A549 treated with dexamethasone at 1 μM for 4 hours (cell line): ENCODE measurements around the gene USP16. TPM values are rescaled to one million over a fixed set of nuclear protein-coding genes. Genes with fewer than 3 reads are reported as not detected.

Experiments
- total RNA-seq: library from RNA; stranded (reverse); fragments of 200-300 nt; extraction: Qiagen RNA extraction; gene quantifications from 5 replicates; pipeline ENCODE4 v1.2.3, GENCODE V29; 2022

USP16 gene
- total RNA-seq = 21.8 to 25.0 TPM (median 24.0 TPM) in 5 replicates

DNA sequence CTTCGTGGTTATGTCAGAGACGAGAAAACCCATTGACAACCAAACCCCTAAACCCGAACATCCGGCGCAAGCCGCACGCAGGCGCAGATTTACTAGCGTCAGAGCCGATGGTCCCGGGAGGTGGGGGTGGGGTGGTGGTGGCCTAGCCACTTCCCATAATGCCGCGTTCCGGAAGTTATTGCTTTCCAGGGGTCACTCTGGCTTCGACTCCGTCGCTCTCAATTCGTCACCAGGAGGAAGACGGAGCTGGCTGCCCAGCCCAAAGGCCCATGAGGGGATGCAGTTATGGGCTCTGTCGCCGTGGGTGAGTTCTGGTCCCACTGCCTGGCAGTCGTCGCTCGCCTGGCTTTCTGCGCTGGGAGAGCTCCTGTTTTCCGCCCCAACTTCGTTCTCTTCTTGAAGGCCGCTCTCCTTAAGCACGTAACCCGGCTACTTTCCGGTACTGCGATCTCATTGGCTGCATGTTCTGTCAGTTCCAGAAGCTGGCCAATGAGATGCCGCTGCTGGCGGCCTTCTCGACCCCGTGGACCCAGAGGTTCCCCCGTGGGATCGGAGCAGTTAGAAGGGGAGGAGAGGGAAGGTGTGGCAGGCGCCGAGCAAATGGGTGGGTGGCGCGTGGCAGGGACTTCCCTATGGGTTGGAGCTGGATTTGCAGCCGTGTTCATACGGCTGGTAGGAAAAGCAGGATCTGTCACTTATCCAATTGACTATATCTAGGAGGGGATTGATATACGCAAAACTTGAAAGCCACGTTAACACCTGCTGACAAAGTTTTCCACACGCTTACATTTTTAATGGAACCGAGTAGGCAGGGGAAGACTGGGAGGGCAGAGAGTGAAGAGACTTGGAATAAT, at the start of gene USP16:
TSS of gene USP16 (plus strand) at position 195 of the 854 bp plus-strand sequence. CDS start 3,246 bp downstream, outside the sequence.

DNA sequence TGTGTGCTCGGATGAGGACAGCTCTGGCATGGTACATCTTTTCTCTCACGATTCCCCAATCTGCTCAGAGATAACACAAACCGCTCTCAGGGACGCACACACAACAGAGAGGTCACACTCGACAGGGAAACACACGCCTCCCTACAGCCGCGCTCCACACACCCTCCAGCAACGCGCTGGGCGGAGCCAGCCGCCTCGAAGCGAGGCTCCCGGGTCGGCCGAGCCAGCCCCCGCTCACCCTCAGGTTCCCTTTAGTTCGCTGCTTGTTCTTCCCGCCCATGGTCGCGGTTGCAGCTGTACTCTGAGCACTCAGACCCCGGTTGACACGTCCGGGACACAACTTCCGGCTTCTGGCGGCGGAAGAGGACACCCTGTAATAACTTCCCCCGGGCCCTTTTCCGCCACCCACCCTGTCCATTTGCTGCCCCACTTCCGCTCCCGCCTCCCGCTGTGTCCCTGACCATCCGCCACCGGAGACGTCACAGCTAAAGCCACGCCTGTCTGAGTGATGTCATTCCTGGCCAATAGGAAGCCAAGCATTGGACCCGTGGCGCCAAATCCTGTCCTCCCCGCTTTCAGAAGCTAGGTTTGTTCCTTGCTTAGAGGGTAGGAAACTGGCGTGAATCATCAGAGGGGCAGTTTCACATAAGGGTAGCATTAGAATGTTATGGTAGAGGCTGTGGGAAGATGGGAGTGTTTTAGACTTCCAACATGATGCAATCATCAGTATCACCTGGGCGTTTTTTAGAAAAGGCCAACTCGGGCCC, 31.8 kb upstream of the USP16 start, which contains the start of gene LTN1:
TSS of gene LTN1 (minus strand) at position 352 of the 767 bp plus-strand sequence. CDS start at position 280, 72 bp downstream.

DNA sequence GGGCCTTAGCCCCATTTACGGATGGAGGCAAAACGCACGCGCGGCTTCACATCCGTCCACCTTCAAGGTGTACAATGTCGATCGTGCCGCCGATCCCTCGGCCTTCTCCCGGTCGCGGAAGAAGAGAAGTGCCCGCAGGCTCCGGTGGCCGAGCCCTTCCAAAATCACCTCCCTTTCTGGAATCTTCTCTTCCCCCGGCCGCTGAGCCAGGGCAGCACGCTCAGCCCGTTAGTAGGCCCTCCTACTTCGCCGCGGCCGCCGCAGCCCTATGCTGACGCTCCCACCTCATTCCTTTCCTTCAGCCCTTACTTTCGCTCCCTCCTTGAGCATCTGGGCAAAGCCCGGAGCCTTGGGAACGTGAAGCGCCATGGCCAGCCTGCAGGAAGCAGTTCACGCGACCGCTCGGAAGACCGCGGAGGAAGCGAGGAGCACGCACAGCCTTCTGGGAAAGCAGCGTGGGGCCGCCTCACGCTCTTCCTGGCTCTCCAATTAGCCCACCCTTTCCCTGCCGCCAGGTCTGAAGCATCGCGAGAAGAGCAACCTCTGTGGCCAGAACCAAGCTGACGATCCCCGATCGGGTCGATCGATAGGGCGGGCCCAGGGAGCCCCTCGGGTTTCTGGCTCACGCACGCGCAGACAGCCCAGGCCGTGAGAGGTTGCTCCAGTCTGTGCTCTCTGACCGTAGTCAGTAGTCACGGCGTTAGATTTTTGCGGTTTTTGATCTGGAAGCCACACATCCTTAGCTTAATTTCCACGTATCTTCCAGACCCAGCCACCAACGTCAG, 48.9 kb downstream of the USP16 start, which contains the start of gene CCT8:
TSS of gene CCT8 (minus strand) at position 427 of the 785 bp plus-strand sequence. CDS start at position 369, 58 bp downstream.

Other genes with a start within 250 kb of the USP16 start
- gene LTN1, start 31.8 kb upstream of the USP16 start, total RNA-seq = 4.6 to 8.2 TPM (median 7.3 TPM) in 5 replicates
- gene RWDD2B, start 5.3 kb upstream of the USP16 start, total RNA-seq = 10.0 to 11.5 TPM (median 10.3 TPM) in 5 replicates
- 176 to 195 TPM (median 186 TPM) in 5 replicates for gene CCT8, start 49.0 kb downstream of the USP16 start, total RNA-seq
- 1.4 to 1.9 TPM (median 1.8 TPM) in 5 replicates for gene MAP3K7CL, start 106.0 kb downstream of the USP16 start, total RNA-seq